Measurements from ENCODE around the gene MRM3.

DNA sequence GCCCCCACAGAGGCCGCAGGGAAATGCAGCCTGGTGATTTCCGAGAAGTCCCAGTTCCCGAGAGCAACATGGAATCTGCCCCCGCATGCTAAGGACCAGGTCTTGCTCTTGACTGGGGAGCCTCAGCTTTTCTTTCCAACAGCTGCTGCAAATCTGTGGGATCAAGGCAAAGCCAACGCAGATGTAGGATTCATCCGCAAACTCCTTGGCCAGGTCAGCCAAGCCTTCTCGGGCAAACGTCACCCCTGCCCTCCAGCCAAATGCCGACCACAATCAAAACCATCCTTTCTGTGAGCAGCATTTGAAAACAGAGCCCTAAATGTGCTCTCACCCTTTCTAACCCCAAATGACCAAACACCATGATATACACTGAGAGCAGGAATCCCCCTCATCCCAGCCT lies 54.0 kb downstream of the MRM3 start:
- TF ChIP-seq, protein P1, sequence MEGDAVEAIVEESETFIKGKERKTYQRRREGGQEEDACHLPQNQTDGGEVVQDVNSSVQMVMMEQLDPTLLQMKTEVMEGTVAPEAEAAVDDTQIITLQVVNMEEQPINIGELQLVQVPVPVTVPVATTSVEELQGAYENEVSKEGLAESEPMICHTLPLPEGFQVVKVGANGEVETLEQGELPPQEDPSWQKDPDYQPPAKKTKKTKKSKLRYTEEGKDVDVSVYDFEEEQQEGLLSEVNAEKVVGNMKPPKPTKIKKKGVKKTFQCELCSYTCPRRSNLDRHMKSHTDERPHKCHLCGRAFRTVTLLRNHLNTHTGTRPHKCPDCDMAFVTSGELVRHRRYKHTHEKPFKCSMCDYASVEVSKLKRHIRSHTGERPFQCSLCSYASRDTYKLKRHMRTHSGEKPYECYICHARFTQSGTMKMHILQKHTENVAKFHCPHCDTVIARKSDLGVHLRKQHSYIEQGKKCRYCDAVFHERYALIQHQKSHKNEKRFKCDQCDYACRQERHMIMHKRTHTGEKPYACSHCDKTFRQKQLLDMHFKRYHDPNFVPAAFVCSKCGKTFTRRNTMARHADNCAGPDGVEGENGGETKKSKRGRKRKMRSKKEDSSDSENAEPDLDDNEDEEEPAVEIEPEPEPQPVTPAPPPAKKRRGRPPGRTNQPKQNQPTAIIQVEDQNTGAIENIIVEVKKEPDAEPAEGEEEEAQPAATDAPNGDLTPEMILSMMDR (IDR thresholded peaks at IDR 0.05), result no peak
- TF ChIP-seq POLR2A (IDR thresholded peaks at IDR 0.05), result no peak

Measured in thyroid gland (tissue), 4 donors.